ENCODE results near the gene UBE2D3.

UBE2D3 gene

DNA sequence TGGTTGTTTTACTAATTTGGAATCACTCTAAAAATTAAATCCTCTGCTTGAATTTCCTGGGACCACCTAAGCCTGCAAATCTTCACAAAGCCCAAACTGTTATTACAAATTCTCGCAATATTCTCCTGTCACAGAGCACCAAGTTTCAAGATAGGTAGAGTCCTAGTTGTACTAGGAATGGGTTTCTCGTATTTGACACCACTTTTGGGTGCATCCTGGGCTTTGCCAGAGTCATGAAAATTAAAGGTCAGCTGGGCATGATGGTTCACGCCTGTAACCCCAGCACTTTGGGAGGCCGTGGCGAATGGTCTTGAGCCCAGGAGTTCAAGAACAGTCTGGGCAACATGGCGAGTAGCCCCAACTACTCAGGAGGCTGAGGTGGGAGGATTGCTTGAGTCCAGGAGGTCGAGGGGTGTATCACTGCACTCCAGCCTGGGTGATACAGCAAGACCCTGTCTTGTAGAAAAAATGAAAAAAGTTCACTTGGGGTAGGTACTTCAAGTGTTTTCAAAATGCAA lies 36.0 kb downstream of the UBE2D3 start:
- DNase-seq (ENCODE audit: low spot score), result no peak

DNA sequence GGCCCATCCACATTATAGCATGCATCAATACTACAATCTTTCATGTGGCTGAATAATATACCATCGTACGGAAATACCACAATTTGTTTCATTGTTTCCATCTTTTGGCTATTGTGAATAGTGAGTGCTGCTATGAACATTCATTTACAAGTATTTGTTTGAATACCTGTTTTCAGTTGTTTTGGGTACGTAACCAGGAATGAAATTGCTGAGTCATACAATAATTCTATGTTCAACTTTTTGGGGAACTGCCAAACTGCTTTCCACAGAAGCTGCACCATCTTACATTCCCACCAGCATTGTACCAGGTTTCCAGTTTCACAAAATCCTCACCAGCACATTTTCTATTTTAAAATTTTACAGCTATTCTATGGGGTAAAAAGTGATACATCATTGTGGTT lies 38.0 kb downstream of the UBE2D3 start:
- DNase-seq (ENCODE audit: low spot score), result no peak

DNA sequence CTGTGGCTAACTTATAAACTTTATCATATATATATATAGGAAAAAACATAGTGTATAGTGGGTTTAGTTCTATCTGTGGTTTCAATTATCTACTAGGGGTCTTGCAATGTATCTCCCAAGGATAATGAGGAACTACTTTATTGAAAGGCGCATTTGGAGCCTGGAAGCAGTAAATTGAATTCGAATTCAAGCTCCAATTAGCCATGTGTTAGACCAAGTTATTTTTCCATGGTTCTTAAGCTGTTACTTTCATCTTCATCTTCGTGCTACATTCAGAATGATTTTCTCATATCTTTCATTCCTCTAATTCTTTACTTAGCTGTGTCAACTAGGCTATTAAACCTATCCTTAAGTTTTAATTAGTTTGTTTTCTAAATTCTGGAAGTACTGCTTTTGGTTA lies 39.4 kb downstream of the UBE2D3 start:
- no peak for DNase-seq (ENCODE audit: low spot score)

DNA sequence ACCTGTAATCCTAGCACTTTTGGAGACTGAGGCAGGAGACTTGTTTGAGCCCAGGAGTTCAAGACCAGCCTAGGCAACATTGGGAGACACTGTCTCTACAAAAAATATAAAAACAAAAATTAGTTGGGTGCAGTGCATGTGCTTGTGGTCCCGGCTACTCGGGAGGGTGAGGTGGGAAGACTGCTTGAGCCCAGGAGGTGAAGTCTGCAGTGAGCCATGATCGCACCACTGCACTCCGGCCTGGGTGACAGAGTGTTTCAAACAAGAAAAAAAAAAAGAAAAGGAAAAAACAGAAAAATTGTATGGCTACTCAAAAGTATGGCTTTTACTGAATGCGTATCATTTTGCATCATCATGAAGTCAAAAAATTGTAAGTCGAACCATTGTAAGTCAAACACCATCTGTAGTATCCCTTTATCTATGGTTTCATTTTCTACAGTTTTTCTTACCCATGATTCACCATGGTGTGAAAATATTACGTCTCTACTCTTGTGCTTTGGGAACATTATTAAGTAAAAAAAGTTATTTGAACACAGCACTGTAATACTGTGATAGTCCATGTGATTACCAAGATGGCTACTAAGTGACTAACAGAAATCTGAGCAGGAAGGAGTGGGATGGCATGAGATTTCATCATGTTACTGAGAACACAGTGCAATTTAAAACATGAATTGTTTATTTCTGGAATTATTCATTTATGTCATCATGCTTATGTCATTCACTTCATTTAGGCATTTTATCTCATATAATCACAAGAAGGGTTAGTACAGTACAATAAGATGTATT lies 40.1 kb downstream of the UBE2D3 start:
- DNase-seq (ENCODE audit: low spot score), result no peak

- DNase-seq (ENCODE audit: low spot score), result no peak
Observed at GRCh38 chr4:102786279-102786678, 41.1 kb downstream of the UBE2D3 start.

- no peak for DNase-seq (ENCODE audit: low spot score)
Observed at GRCh38 chr4:102783006-102783405, 44.3 kb downstream of the UBE2D3 start.

DNA sequence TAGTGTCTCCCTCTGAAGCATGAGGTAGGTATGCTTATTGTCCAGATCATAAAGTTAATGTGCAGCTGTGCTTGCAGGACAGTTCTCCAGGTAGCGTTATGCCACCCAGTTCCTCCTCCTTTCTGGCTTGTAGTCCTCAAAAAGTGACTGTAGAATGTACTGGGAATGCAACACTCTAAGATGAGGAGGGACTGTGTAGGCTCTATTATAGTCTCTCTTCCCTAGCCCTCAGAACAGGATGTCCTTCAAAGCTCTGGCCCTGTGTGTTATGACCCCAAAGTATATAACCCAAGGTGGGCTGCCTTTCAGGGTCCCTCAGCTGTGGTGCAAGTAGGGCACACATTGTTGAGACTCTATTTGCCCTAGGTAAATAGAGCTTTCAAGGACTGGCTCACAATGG lies 45.8 kb downstream of the UBE2D3 start:
- no peak for DNase-seq (ENCODE audit: low spot score)

DNA sequence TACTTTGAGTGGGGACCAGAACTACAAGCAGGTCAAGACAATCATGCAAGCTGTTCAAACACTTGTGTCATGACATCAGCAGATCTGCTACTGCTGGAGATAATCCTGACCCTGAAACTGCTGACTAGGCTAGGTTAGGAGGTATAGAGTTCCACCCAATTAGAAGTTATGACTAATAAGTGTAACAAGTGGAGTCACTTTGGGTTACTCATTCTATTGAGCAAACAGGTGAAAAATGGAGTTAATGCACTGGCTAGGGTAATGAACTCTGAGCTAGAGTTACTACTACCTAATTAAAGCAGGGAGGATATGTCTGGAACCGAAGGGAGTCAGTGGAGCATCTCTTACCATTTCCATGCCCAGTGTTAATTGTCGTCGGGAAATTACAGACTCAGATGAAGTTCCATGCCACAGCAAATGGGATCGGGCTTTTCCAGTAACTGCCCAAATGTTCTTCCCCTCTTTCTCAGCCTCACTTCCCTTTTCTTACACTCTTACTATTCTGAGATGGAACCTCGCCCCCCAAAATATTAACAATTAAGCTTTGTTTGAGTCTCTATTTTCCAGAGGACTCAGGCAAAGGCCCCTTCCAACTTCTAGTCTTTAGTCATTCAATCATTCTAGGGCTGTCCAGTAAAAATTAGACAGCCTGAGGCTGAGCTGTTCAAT lies 46.7 kb downstream of the UBE2D3 start:
- DNase-seq (ENCODE audit: low spot score), result no peak

GRCh38 chr4:102779204-102779603 lies 48.1 kb downstream of the UBE2D3 start:
- no peak for DNase-seq (ENCODE audit: low spot score)

GRCh38 chr4:102778720-102779119 lies 48.6 kb downstream of the UBE2D3 start:
- DNase-seq (ENCODE audit: low spot score), result no peak

DNA sequence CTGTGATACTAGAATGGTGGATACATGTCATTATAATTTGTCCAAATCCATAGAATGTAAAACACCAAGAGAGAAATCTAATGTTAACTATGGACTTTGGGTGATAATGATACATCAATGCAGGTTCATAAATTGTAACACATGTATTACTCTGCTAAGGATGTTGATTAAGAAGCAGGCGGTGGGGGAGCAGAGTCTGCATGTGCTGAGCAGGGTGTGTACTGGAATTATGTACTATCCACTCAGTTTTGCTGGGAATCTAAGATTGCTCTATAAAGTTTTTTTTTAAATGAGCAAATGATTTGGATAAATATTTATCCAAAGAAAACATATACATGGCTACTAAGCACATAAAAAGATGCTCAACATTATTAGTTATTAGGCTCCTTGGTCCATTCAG lies 51.5 kb downstream of the UBE2D3 start:
- no peak for DNase-seq (ENCODE audit: low spot score)

- no peak for DNase-seq (ENCODE audit: low spot score)
Observed at GRCh38 chr4:102774254-102774653, 53.1 kb downstream of the UBE2D3 start.

DNA sequence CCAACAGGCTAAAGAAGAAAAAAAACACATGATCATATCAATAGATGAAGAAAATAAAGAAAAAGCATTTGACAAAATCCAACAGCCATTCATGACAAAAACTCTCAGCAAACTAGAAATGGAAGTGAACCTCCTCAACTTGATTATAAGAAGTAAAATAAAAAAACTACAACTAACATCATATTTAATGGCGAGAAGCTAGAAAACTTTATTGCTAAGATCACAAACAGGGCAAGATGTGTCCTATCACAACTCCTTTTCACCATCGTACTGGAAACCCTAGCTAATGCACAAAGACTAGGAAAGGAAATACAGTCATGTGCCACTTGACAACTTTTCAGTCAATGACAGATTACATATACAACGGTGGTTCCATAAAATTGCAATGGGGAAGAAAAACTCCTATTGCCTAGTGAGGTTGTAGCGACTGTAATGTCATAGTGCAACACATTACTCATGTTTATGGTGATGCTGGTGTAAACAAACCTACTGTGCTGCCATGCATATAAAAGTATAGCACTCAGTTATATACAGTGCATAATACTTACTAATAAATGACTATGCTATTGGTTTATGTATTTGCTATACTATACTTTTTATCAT lies 54.5 kb downstream of the UBE2D3 start:
- no peak for DNase-seq (ENCODE audit: low spot score)

- DNase-seq (ENCODE audit: low spot score), result no peak
Observed at GRCh38 chr4:102764901-102765300, 62.5 kb downstream of the UBE2D3 start.

DNA sequence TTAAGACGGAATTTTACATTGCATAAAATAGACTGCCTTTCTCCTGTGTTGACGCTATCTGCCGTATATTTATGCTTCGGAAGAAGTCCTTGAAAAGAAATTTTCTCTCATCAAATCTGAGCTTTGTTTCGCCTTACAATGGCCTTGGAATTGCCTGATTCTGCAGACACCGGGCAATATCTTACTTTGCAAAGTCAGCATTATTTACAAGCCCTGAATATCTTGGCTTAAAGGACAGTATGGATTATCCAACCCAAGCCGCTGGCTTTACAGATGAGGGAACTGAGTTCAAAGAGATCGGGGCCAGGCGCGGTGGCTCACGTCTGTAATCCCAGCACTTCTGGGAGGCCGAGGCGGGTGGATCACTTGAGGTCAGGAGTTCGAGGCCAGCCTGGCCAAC lies 65.4 kb downstream of the UBE2D3 start:
- no peak for DNase-seq (ENCODE audit: low spot score)

DNA sequence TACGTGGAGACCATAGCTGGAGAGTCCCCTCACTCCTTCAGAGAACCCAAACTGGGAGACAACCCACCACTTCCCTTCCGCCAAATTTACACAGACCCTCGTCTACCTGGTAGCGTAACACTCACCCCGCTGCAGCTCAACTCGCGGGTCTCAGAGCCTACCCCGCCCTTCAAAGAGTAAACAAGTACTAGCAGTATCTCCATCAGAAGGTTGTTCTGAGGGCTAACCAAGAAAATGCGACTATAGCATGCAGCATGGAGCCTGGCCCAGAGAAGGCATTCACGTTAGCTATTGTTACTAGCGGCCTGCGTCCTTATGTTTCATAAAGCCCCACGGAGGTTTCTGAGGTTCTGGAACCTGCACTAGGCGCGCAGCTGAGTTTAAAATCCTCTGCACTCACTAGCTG lies 66.1 kb downstream of the UBE2D3 start:
- no peak for DNase-seq (ENCODE audit: low spot score)

GRCh38 chr4:102760645-102761295 lies 66.6 kb downstream of the UBE2D3 start, which contains the start of gene MANBA:
Gene MANBA, minus strand, starts transcription at chr4:102760968. Its CDS starts 74 bp downstream, at chr4:102760894.
- DNase-seq (ENCODE audit: low spot score), result peak; percentile 97

- DNase-seq (ENCODE audit: low spot score), result no peak
Observed at GRCh38 chr4:102759831-102760644, 67.3 kb downstream of the UBE2D3 start.

GRCh38 chr4:102758241-102759160 lies 68.8 kb downstream of the UBE2D3 start:
- DNase-seq (ENCODE audit: low spot score), result no peak

GRCh38 chr4:102757681-102758080 lies 69.7 kb downstream of the UBE2D3 start:
- no peak for DNase-seq (ENCODE audit: low spot score)
